ENCODE measurements around the gene PLPPR1. TPM values are rescaled to one million over a fixed set of nuclear protein-coding genes. Genes with fewer than 3 reads are reported as not detected.

The PLPPR1 gene
- total RNA-seq, 1 donor from 2014 or later: 3.2 TPM

- no peaks in the 10 kb centered on the region for H3K9me3 ChIP-seq (ENCODE audit: low read depth)
- no peak overlapping the region for H3K9ac ChIP-seq
- peaks cover 23% of the 10 kb centered on the region for H3F3A ChIP-seq (ENCODE audit: low read depth)
- H3K27ac ChIP-seq: no peak overlapping the region
- Mint-ChIP-seq H3K9me3 (no peaks in the 10 kb centered on the region), H3K27ac (no peak overlapping the region), H3K27me3 (ENCODE audit: insufficient read depth, low read depth) (peaks cover 15% of the 10 kb centered on the region), H3K4me3 (no peak overlapping the region), H3K36me3 (no peaks in the 10 kb centered on the region), H3K4me1 (peaks cover 29% of the 10 kb centered on the region)
- TF ChIP-seq EZH2 (IDR thresholded peaks at IDR 0.05): no peak
- no peak for TF ChIP-seq EZH2phosphoT487 (IDR thresholded peaks at IDR 0.05)
- TF ChIP-seq CTCF (IDR thresholded peaks at IDR 0.05): no peak
- peaks cover 24% of the 10 kb centered on the region for H3K4me1 ChIP-seq
- peaks cover 49% of the 10 kb centered on the region for H3K27me3 ChIP-seq
- no peak overlapping the region for H2AFZ ChIP-seq (replicated peaks)
- no peak overlapping the region for H3K4me3 ChIP-seq
- no peak for DNase-seq (ENCODE audit: low spot score)
- no peak overlapping the region for H3K4me2 ChIP-seq
- H3K79me2 ChIP-seq (ENCODE audit: low read depth): no peaks in the 10 kb centered on the region
- H4K20me1 ChIP-seq (ENCODE audit: low read depth): no peaks in the 10 kb centered on the region
- H3K36me3 ChIP-seq: no peaks in the 10 kb centered on the region
Observed at GRCh38 chr9:101025940-101026339, 2.6 kb upstream of the PLPPR1 start.

- no peak overlapping the region for H3K9ac ChIP-seq
- H3K4me1 ChIP-seq: peaks cover 24% of the 10 kb centered on the region
- H3K36me3 Mint-ChIP-seq: no peaks in the 10 kb centered on the region
- peaks cover 15% of the 10 kb centered on the region for H3K27me3 Mint-ChIP-seq (ENCODE audit: insufficient read depth, low read depth)
- H4K20me1 ChIP-seq (ENCODE audit: low read depth): no peaks in the 10 kb centered on the region
- H3K4me1 Mint-ChIP-seq: peaks cover 32% of the 10 kb centered on the region
- H3K27me3 ChIP-seq: peaks cover 58% of the 10 kb centered on the region
- H3F3A ChIP-seq (ENCODE audit: low read depth): peaks cover 23% of the 10 kb centered on the region
- DNase-seq (ENCODE audit: low spot score): no peak
- no peak overlapping the region for H3K4me3 Mint-ChIP-seq
- H3K4me2 ChIP-seq: peak overlapping the region; percentile 95
- H3K27ac ChIP-seq: no peak overlapping the region
- H3K4me3 ChIP-seq: no peak overlapping the region
- no peak overlapping the region for H3K27ac Mint-ChIP-seq
- H3K9me3 Mint-ChIP-seq: no peaks in the 10 kb centered on the region
- no peaks in the 10 kb centered on the region for H3K79me2 ChIP-seq (ENCODE audit: low read depth)
- no peaks in the 10 kb centered on the region for H3K36me3 ChIP-seq
- no peak for TF ChIP-seq CTCF (IDR thresholded peaks at IDR 0.05)
- TF ChIP-seq EZH2 (IDR thresholded peaks at IDR 0.05): no peak
- no peak for TF ChIP-seq EZH2phosphoT487 (IDR thresholded peaks at IDR 0.05)
- H2AFZ ChIP-seq (replicated peaks): no peak overlapping the region
- no peaks in the 10 kb centered on the region for H3K9me3 ChIP-seq (ENCODE audit: low read depth)
Observed at GRCh38 chr9:101026824-101027223, 1.7 kb upstream of the PLPPR1 start.

- H3K27ac ChIP-seq: no peak overlapping the region
- TF ChIP-seq EZH2phosphoT487 (IDR thresholded peaks at IDR 0.05): no peak
- no peak for TF ChIP-seq EZH2 (IDR thresholded peaks at IDR 0.05)
- TF ChIP-seq CTCF (IDR thresholded peaks at IDR 0.05): no peak
Observed at GRCh38 chr9:101027236-101027635, 1.3 kb upstream of the PLPPR1 start.

More at GRCh38 chr9:101027236-101027635, 1.3 kb upstream of the PLPPR1 start:
- peaks cover 19% of the 10 kb centered on the region for H3K27me3 Mint-ChIP-seq (ENCODE audit: insufficient read depth, low read depth)
- H3K9ac ChIP-seq: no peak overlapping the region
- peak overlapping the region; percentile 94 for H3K4me3 Mint-ChIP-seq
- no peaks in the 10 kb centered on the region for H3K36me3 ChIP-seq
- H3K36me3 Mint-ChIP-seq: no peaks in the 10 kb centered on the region
- H3K27me3 ChIP-seq: peaks cover 62% of the 10 kb centered on the region
- H3K9me3 ChIP-seq (ENCODE audit: low read depth): no peaks in the 10 kb centered on the region
- H3K79me2 ChIP-seq (ENCODE audit: low read depth): no peaks in the 10 kb centered on the region
- peaks cover 36% of the 10 kb centered on the region for H3K4me1 Mint-ChIP-seq
- no peak for DNase-seq (ENCODE audit: low spot score)
- peaks cover 23% of the 10 kb centered on the region for H3F3A ChIP-seq (ENCODE audit: low read depth)
- H3K4me3 ChIP-seq: peak overlapping the region; percentile 80
- no peaks in the 10 kb centered on the region for H3K9me3 Mint-ChIP-seq
- H3K27ac Mint-ChIP-seq: no peak overlapping the region
- H3K4me2 ChIP-seq: peak overlapping the region; percentile 95
- H3K4me1 ChIP-seq: peaks cover 24% of the 10 kb centered on the region
- H4K20me1 ChIP-seq (ENCODE audit: low read depth): no peaks in the 10 kb centered on the region
- no peak overlapping the region for H2AFZ ChIP-seq (replicated peaks)

Measured in neural progenitor cell (in vitro differentiated cells).